Measurements from ENCODE around the gene SCO2.

DNA sequence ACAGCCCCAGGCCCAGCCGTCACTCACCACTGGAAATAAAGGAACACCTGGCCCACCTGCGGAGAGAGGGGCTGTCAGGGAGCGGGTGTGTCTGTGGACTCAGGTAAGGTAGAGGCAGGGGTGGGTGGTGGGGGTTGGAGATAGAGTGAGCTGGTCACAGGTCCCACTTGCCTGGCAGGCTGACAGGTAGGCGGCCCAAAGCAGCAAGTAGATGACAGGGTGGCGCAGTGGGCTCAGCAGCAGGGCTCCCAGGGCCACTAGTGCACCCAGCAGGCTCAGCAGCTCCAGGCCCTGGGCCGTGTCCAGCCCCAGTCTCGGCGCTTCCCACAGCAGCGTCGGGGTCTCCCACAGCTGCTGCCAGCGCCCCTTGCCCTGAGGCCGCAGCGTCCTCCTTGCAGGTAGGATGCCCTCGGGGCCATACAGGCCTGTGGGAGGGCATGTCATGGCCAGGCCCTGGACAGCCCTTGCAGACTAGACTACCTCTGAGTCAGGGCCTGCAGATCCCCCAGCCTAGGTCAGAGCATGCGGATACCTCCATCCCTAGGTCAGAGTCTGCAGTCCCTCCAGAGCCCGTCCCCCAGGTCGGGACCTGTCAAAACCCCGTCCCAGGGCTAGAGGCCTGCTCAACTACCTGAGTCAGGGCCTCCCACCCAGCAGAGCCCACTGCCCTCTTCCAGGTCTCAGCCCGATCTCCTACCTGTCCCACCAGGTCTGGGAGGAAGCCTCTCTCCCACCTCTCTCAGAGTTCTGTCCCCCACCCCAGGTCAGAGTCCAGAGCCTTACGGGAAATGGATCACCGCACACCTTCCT is 18.6 kb downstream of the SCO2 start:
- TF ChIP-seq, protein P1, sequence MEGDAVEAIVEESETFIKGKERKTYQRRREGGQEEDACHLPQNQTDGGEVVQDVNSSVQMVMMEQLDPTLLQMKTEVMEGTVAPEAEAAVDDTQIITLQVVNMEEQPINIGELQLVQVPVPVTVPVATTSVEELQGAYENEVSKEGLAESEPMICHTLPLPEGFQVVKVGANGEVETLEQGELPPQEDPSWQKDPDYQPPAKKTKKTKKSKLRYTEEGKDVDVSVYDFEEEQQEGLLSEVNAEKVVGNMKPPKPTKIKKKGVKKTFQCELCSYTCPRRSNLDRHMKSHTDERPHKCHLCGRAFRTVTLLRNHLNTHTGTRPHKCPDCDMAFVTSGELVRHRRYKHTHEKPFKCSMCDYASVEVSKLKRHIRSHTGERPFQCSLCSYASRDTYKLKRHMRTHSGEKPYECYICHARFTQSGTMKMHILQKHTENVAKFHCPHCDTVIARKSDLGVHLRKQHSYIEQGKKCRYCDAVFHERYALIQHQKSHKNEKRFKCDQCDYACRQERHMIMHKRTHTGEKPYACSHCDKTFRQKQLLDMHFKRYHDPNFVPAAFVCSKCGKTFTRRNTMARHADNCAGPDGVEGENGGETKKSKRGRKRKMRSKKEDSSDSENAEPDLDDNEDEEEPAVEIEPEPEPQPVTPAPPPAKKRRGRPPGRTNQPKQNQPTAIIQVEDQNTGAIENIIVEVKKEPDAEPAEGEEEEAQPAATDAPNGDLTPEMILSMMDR (IDR thresholded peaks at IDR 0.05): no peak
- no peak for TF ChIP-seq POLR2A (IDR thresholded peaks at IDR 0.05)
